ENCODE measurements around the gene DAB2IP.
A peak's percentile ranks its signal among the peaks of the same experiment; 100 is the strongest.

DAB2IP gene

GRCh38 chr9:121651295-121652020 lies at the start of gene DAB2IP:
Gene DAB2IP (plus strand): TSS chr9:121651634. CDS start chr9:121651776, 142 bp downstream.
- no peaks in the 10 kb centered on the region for H3K27me3 ChIP-seq
- TF ChIP-seq CTCF (IDR thresholded peaks at IDR 0.05): no peak
- no peaks in the 10 kb centered on the region for H3K36me3 ChIP-seq
- H3K27ac ChIP-seq: peak within 1 kb of the TSS; percentile 52 to 65
- peak; percentile 47 to 78 for DNase-seq
- intact Hi-C loops (cut with DNase I; ENCODE audit: low total_unique reads): no loop called here
- H3K4me3 ChIP-seq: peak within 1 kb of the TSS; percentile 56 to 63
- peaks cover 7 to 34% (median 27%) of the 10 kb centered on the region in 4 donors for H3K4me1 ChIP-seq
- H3K9me3 ChIP-seq: no peaks in the 10 kb centered on the region

- DNase-seq: no peak
- intact Hi-C loops (cut with DNase I; ENCODE audit: low total_unique reads): loop anchor here (5.0 to 10.0 kb wide), 2 partner anchors 51 to 172 kb away; no protein-coding TSS in a partner anchor
- TF ChIP-seq CTCF (IDR thresholded peaks at IDR 0.05): no peak
- Histone ChIP-seq H3K9me3 (no peaks in the 10 kb centered on the region), H3K36me3 (no peaks in the 10 kb centered on the region), H3K4me3 (no peak overlapping the region), H3K27ac (no peak overlapping the region), H3K4me1 (peaks cover 0 to 59% (median 46%) of the 10 kb centered on the region in 4 donors), H3K27me3 (no peaks in the 10 kb centered on the region)
Measured at GRCh38 chr9:121603028-121603427, 48.4 kb upstream of the DAB2IP start.

GRCh38 chr9:121604242-121604641 lies 47.2 kb upstream of the DAB2IP start:
- no peak for TF ChIP-seq CTCF (IDR thresholded peaks at IDR 0.05)
- intact Hi-C loops (cut with DNase I; ENCODE audit: low total_unique reads): loop anchor here (5.0 to 10.0 kb wide), 2 partner anchors 52 to 171 kb away; no protein-coding TSS in a partner anchor
- H3K4me1 ChIP-seq: peaks cover 0 to 63% (median 51%) of the 10 kb centered on the region in 4 donors
- no peaks in the 10 kb centered on the region for H3K36me3 ChIP-seq
- no peaks in the 10 kb centered on the region for H3K27me3 ChIP-seq
- peak in 1 of 2 donors; percentile 54 for DNase-seq
- no peak overlapping the region for H3K27ac ChIP-seq
- no peaks in the 10 kb centered on the region for H3K9me3 ChIP-seq
- no peak overlapping the region for H3K4me3 ChIP-seq

- Histone ChIP-seq H3K27ac (no peak overlapping the region), H3K36me3 (no peaks in the 10 kb centered on the region), H3K4me3 (no peak overlapping the region), H3K9me3 (no peaks in the 10 kb centered on the region), H3K27me3 (no peaks in the 10 kb centered on the region), H3K4me1 (peaks cover 0 to 66% (median 53%) of the 10 kb centered on the region in 4 donors)
- no peak for DNase-seq
- TF ChIP-seq CTCF (IDR thresholded peaks at IDR 0.05): no peak
- intact Hi-C loops (cut with DNase I; ENCODE audit: low total_unique reads): loop anchor here (5.0 to 10.0 kb wide), 2 partner anchors 52 to 170 kb away; no protein-coding TSS in a partner anchor
Measured at GRCh38 chr9:121604654-121605053, 46.8 kb upstream of the DAB2IP start.

GRCh38 chr9:121607434-121608167 lies 43.8 kb upstream of the DAB2IP start:
- Histone ChIP-seq H3K36me3 (no peaks in the 10 kb centered on the region), H3K27me3 (no peaks in the 10 kb centered on the region), H3K27ac (peak overlapping the region; percentile 51 to 57), H3K9me3 (no peaks in the 10 kb centered on the region), H3K4me3 (peak overlapping the region in 1 of 2 donors; percentile 21), H3K4me1 (peaks cover 0 to 62% (median 45%) of the 10 kb centered on the region in 4 donors)
- intact Hi-C loops (cut with DNase I; ENCODE audit: low total_unique reads): loop anchor here (10.0 kb wide), 1 partner anchor 167 kb away; no protein-coding TSS in a partner anchor
- TF ChIP-seq CTCF (IDR thresholded peaks at IDR 0.05): no peak
- DNase-seq: no peak

All from tibial artery (tissue), 4 donors.